C4-2B (cell line): ENCODE results near the gene ADAM12.

ENCODE experiments used
- ZFX ChIP-seq: fragments of 450-650 bp; IDR thresholded peaks from 2 replicates; pipeline ENCODE4 v1.6.1; 2017
- TF ChIP-seq, protein P1 (sequence below): fragments of 450-650 bp; conservative IDR thresholded peaks from 2 replicates; pipeline ENCODE4 v1.5.1; 2017; ENCODE audit warnings: mild to moderate bottlenecking

DNA sequence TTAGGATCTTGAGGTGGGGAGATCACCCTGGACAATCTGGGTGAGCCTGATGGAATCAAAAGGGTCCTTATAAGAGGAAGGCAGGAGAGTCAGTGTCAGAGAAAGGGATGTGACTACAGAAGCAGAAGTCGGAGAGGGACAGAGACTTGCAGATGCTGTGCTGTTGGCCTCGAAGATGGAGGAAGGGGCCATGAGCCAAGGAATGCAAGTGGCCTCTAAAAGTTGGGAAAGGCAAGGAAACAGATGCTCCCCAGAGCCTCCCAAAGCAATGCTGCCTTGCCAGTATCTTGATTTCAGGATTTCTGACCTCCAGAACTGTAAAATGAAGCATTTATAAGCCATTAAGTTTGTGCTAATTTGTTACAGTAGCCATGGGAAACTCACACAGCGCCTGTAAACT, 326.8 kb downstream of the ADAM12 start:
- TF ChIP-seq, protein P1, sequence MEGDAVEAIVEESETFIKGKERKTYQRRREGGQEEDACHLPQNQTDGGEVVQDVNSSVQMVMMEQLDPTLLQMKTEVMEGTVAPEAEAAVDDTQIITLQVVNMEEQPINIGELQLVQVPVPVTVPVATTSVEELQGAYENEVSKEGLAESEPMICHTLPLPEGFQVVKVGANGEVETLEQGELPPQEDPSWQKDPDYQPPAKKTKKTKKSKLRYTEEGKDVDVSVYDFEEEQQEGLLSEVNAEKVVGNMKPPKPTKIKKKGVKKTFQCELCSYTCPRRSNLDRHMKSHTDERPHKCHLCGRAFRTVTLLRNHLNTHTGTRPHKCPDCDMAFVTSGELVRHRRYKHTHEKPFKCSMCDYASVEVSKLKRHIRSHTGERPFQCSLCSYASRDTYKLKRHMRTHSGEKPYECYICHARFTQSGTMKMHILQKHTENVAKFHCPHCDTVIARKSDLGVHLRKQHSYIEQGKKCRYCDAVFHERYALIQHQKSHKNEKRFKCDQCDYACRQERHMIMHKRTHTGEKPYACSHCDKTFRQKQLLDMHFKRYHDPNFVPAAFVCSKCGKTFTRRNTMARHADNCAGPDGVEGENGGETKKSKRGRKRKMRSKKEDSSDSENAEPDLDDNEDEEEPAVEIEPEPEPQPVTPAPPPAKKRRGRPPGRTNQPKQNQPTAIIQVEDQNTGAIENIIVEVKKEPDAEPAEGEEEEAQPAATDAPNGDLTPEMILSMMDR, result no peak
- TF ChIP-seq ZFX, result no peak
